GM23338 (cell line): ENCODE results near the gene SDHAF4. TPM values are rescaled to one million over a fixed set of nuclear protein-coding genes. Genes with fewer than 3 reads are reported as not detected.
A peak's percentile ranks its signal among the peaks of the same experiment; 100 is the strongest.

ENCODE experiments used
- ATAC-seq: fragments of 200-7000 bp; cut with Tn5 transposase; 3 replicates; pipeline ENCODE4 v1.9.1; 2020
- DNase-seq: peaks from one replicate; pipeline ENCODE4 v3.0.0-alpha.2; 2015; ENCODE audit warnings: low spot score
- H2AFZ ChIP-seq: fragments of 200-600 bp; sonication (generic); 2 replicates; pipeline ENCODE4 v1.8.0; 2016; ENCODE audit warnings: antibody characterized with exemption, mild to moderate bottlenecking, moderate library complexity
- H3F3A ChIP-seq: fragments of 200-600 bp; sonication (generic); replicated peaks from 2 replicates; pipeline ENCODE4 v1.8.0; 2017; ENCODE audit warnings: antibody characterized with exemption, mixed run types, low read depth
- H3K27ac ChIP-seq: fragments of 200-600 bp; sonication (generic); 2 replicates; pipeline ENCODE4 v1.6.1; 2016; ENCODE audit warnings: low read depth
- H3K27me3 ChIP-seq: fragments of 200-600 bp; sonication (generic); 2 replicates; pipeline ENCODE4 v1.8.0; 2016; ENCODE audit warnings: mild to moderate bottlenecking, mixed run types, moderate library complexity; ENCODE audit not compliant: insufficient read depth
- H3K36me3 ChIP-seq: fragments of 200-600 bp; sonication (generic); 2 replicates; pipeline ENCODE4 v1.8.0; 2016; ENCODE audit warnings: mild to moderate bottlenecking; ENCODE audit not compliant: insufficient read depth
- H3K4me1 ChIP-seq: fragments of 200-600 bp; sonication (generic); 2 replicates; pipeline ENCODE4 v1.8.0; 2016; ENCODE audit warnings: mild to moderate bottlenecking, moderate library complexity; ENCODE audit not compliant: insufficient read depth
- H3K4me2 ChIP-seq: fragments of 200-600 bp; sonication (generic); 2 replicates; pipeline ENCODE4 v1.7.1; 2017; ENCODE audit warnings: mixed run types
- H3K4me3 ChIP-seq: fragments of 200-600 bp; sonication (generic); 2 replicates; pipeline ENCODE4 v1.6.1; 2016; ENCODE audit warnings: mixed run types
- H3K79me2 ChIP-seq: fragments of 200-600 bp; sonication (generic); replicated peaks from 2 replicates; pipeline ENCODE4 v1.8.0; 2017; ENCODE audit warnings: mild to moderate bottlenecking; ENCODE audit not compliant: insufficient read depth
- H3K9me2 ChIP-seq: fragments of 200-600 bp; sonication (generic); 2 replicates; pipeline ENCODE4 v1.8.0; 2017; ENCODE audit not compliant: insufficient read depth
- H4K20me1 ChIP-seq: fragments of 200-600 bp; sonication (generic); replicated peaks from 2 replicates; pipeline ENCODE4 v1.8.0; 2017; ENCODE audit warnings: mild to moderate bottlenecking; ENCODE audit not compliant: insufficient read depth
- H3K27ac Mint-ChIP-seq: 2 replicates; pipeline ENCODE4 v1.8.0; 2020; ENCODE audit warnings: inconsistent platforms, mild to moderate bottlenecking, moderate library complexity, mixed read lengths
- H3K27me3 Mint-ChIP-seq: 3 replicates; pipeline ENCODE4 v1.8.0; 2022; ENCODE audit warnings: low read depth, mild to moderate bottlenecking, moderate library complexity, mixed read lengths, inconsistent platforms; ENCODE audit not compliant: insufficient read depth, poor library complexity
- H3K36me3 Mint-ChIP-seq: 3 replicates; pipeline ENCODE4 v1.8.0; 2021; ENCODE audit warnings: low read depth, mild to moderate bottlenecking, inconsistent platforms, moderate library complexity, mixed read lengths
- H3K4me1 Mint-ChIP-seq: 3 replicates; pipeline ENCODE4 v1.8.0; 2020; ENCODE audit warnings: mild to moderate bottlenecking, inconsistent platforms, mixed read lengths
- H3K4me3 Mint-ChIP-seq: 3 replicates; pipeline ENCODE4 v1.8.0; 2021; ENCODE audit warnings: moderate library complexity, mild to moderate bottlenecking, inconsistent platforms, mixed read lengths
- H3K9me3 Mint-ChIP-seq: 3 replicates; pipeline ENCODE4 v1.8.0; 2020; ENCODE audit warnings: moderate library complexity, mild to moderate bottlenecking, inconsistent platforms, mixed read lengths
- CTCF ChIP-seq, 2 experiments: fragments of 200-600 bp in 1 of 2; sonication (generic) in 1 of 2; conservative IDR thresholded peaks; 2 replicates each; pipeline versions ENCODE4 v1.5.1 to v1.6.1; 2016 to 2017; ENCODE audit warnings: antibody characterized with exemption in 2 of 2, low read depth in 2 of 2, mild to moderate bottlenecking in 2 of 2, moderate library complexity in 1 of 2
- EZH2 ChIP-seq: fragments of 200-600 bp; sonication (generic); IDR thresholded peaks from one replicate; pipeline ENCODE4 v1.8.0; 2017; ENCODE audit warnings: antibody characterized with exemption, mild to moderate bottlenecking, low read depth; ENCODE audit not compliant: unreplicated experiment
- EZH2phosphoT487 ChIP-seq: fragments of 200-600 bp; sonication (generic); IDR thresholded peaks from one replicate; pipeline ENCODE4 v1.8.1; 2018; ENCODE audit warnings: antibody characterized with exemption; ENCODE audit not compliant: unreplicated experiment
- STAT1 ChIP-seq: IDR thresholded peaks from one replicate; pipeline ENCODE4 v1.6.1; 2016; ENCODE audit warnings: antibody characterized with exemption; ENCODE audit not compliant: unreplicated experiment
- ZNF114 ChIP-seq: fragments of 250-450 bp; sonication (Bioruptor Pico); IDR thresholded peaks from 2 replicates; pipeline ENCODE4 v1.5.0; 2020; ENCODE audit warnings: mild to moderate bottlenecking, moderate library complexity
- ZNF331 ChIP-seq: fragments of 250-450 bp; sonication (Bioruptor Pico); IDR thresholded peaks from 2 replicates; pipeline ENCODE4 v1.5.0; 2020; ENCODE audit warnings: low read depth, mild to moderate bottlenecking, moderate library complexity
- polyA plus RNA-seq: library from polyadenylated mRNA; unstranded; fragments of >200 nt; fragmentation: Nextera tagmentation; extraction: Ambion mirVana; gene quantifications from 2 replicates; pipeline ENCODE4 v1.2.1, GENCODE V29; 2016
- total RNA-seq: library from RNA; depleted of rRNA; stranded (reverse); fragments of >200 nt; shearing (Covaris generic); gene quantifications from 2 replicates; pipeline ENCODE4 v1.2.3, GENCODE V29; 2014
- TF ChIP-seq, protein P1 (sequence below): IDR thresholded peaks from one replicate; pipeline ENCODE4 v1.6.1; 2018; ENCODE audit warnings: antibody characterized with exemption; ENCODE audit not compliant: unreplicated experiment

The SDHAF4 gene
- total and polyA plus RNA-seq, 2 experiments from 2014 or later = 12.2 to 30.4 TPM

DNA sequence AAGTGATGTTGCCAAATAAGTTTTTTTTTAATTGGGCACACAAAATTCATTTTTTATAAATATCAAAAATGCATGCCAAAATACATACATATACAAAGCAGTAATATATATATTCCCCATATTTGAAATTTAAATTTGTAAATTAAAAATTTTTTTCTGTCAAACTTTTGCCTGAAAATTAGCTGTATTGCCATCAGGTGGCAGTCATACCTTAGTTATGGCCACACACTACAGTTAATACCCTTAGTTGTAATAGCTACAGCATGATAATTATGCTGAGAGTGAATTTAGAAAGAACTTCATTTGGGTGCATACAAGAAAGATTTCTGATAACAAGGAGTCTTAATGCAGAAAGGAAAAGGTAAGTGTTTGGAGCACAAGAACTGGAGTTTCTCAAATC is 46.2 kb upstream of the SDHAF4 start:
- no peaks in the 10 kb centered on the region for H3K4me1 Mint-ChIP-seq

DNA sequence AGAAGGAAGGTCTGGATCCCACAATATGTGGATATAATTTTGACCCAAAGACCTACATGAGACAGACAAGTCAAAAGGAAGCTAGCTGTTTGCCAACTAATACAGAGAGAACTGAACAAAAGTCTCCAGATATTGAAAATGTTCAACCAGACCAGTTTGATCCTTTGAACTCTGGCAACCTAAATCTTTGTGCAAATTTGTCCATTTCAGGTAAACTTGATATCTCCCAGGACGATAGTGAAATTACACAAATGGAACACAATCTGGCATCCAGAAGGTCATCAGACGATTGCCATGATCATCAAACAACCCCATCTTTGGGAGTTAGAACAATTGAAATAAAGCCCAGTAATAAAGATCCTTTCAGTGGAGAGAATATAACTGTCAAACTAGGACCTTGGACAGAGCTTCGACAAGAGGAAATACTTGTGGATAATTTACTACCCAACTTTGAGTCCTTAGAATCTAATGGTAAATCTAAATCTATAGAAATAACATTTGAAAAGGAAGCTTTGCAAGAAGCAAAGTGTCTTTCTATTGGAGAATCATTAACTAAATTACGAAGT is 41.9 kb upstream of the SDHAF4 start:
- Histone ChIP-seq H2AFZ (no peak overlapping the region), H3K4me2 (no peak overlapping the region), H3K9me2 (no peaks in the 10 kb centered on the region), H3K27me3 (no peaks in the 10 kb centered on the region), H3K36me3 (no peaks in the 10 kb centered on the region; the same call in 1 of the 2 replicates), H4K20me1 (no peaks in the 10 kb centered on the region), H3K4me1 (no peaks in the 10 kb centered on the region), H3K79me2 (no peaks in the 10 kb centered on the region), H3K27ac (no peak overlapping the region), H3F3A (no peaks in the 10 kb centered on the region), H3K4me3 (no peak overlapping the region)
- Mint-ChIP-seq H3K4me1 (no peaks in the 10 kb centered on the region), H3K9me3 (no peaks in the 10 kb centered on the region), H3K27me3 (no peaks in the 10 kb centered on the region), H3K27ac (no peak overlapping the region), H3K36me3 (peaks cover 6% of the 10 kb centered on the region; the same call in 1 of the 3 replicates), H3K4me3 (no peak overlapping the region)
- no peak for DNase-seq
- ATAC-seq = no peak
- no peak for TF ChIP-seq STAT1
- no peak for TF ChIP-seq EZH2
- TF ChIP-seq, protein P1, sequence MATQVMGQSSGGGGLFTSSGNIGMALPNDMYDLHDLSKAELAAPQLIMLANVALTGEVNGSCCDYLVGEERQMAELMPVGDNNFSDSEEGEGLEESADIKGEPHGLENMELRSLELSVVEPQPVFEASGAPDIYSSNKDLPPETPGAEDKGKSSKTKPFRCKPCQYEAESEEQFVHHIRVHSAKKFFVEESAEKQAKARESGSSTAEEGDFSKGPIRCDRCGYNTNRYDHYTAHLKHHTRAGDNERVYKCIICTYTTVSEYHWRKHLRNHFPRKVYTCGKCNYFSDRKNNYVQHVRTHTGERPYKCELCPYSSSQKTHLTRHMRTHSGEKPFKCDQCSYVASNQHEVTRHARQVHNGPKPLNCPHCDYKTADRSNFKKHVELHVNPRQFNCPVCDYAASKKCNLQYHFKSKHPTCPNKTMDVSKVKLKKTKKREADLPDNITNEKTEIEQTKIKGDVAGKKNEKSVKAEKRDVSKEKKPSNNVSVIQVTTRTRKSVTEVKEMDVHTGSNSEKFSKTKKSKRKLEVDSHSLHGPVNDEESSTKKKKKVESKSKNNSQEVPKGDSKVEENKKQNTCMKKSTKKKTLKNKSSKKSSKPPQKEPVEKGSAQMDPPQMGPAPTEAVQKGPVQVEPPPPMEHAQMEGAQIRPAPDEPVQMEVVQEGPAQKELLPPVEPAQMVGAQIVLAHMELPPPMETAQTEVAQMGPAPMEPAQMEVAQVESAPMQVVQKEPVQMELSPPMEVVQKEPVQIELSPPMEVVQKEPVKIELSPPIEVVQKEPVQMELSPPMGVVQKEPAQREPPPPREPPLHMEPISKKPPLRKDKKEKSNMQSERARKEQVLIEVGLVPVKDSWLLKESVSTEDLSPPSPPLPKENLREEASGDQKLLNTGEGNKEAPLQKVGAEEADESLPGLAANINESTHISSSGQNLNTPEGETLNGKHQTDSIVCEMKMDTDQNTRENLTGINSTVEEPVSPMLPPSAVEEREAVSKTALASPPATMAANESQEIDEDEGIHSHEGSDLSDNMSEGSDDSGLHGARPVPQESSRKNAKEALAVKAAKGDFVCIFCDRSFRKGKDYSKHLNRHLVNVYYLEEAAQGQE = peak; percentile 54
- TF ChIP-seq ZNF114 (CRISPR knock-in tag) = no peak
- no peak for TF ChIP-seq EZH2phosphoT487
- no peak for TF ChIP-seq ZNF331

More for the DNA sequence above, 46.2 kb upstream of the SDHAF4 start:
- Histone ChIP-seq H4K20me1 (no peaks in the 10 kb centered on the region), H3K4me3 (no peak overlapping the region), H3K9me2 (no peaks in the 10 kb centered on the region), H3F3A (no peaks in the 10 kb centered on the region), H3K27ac (no peak overlapping the region), H3K36me3 (no peaks in the 10 kb centered on the region), H3K27me3 (no peaks in the 10 kb centered on the region), H3K4me2 (no peak overlapping the region), H2AFZ (no peak overlapping the region), H3K4me1 (no peaks in the 10 kb centered on the region), H3K79me2 (no peaks in the 10 kb centered on the region)
- no peaks in the 10 kb centered on the region for H3K27me3 Mint-ChIP-seq
- H3K36me3 Mint-ChIP-seq = no peaks in the 10 kb centered on the region
- no peaks in the 10 kb centered on the region for H3K9me3 Mint-ChIP-seq
- no peak overlapping the region for H3K4me3 Mint-ChIP-seq
- ATAC-seq (no peak), DNase-seq (no peak)
- H3K27ac Mint-ChIP-seq = no peak overlapping the region
- TF ChIP-seq, protein P1 = no peak
- TF ChIP-seq CTCF (conservative IDR thresholded peaks at IDR 0.05; ENCODE audit: low read depth in 2 of 2) = peak; percentile 51 to 66
